Endothelial cell of umbilical vein (primary cell): ENCODE results near the gene SULT1A2. TPM values are rescaled to one million over a fixed set of nuclear protein-coding genes. Genes with fewer than 3 reads are reported as not detected.

ENCODE experiments used
- BruUV-seq: library from RNA; stranded (reverse); fragments of 400-500 nt; replicated peaks from 2 replicates; lab custom pipeline; 2021; lab: Mats Ljungman, UMichigan
- CTCF ChIA-PET: fragments of 300-600, 350-600 bp; sonication (Branson Sonifier 250); formaldehyde crosslinking; loops from one replicate; lab custom pipeline; 2021; ENCODE audit warnings: antibody characterized with exemption, inconsistent platforms; lab: Charles Lee
- POLR2A ChIA-PET: fragments of 300-600, 350-600 bp; sonication (Branson Sonifier 250); formaldehyde crosslinking; loops from one replicate; lab custom pipeline; 2021; ENCODE audit warnings: antibody characterized with exemption, inconsistent platforms; lab: Charles Lee
- DNase-seq: peaks from one replicate; pipeline ENCODE4 v3.0.0-alpha.2; 2011; ENCODE audit warnings: low read depth, low spot score
- FAIRE-seq: peaks from 2 replicates; lab custom pipeline; 2011; peaks lifted over from hg19 to GRCh38; lab: Jason Lieb, UNC
- H2AFZ ChIP-seq: 2 replicates; pipeline ENCODE4 v1.6.0; 2012; ENCODE audit warnings: low read depth, low read length, control low read depth, inconsistent platforms
- H3K27ac ChIP-seq: 2 replicates; pipeline ENCODE4 v1.5.1; 2011; ENCODE audit warnings: low read depth, mild to moderate bottlenecking, control low read depth, low read length, moderate library complexity; ENCODE audit not compliant: insufficient read depth
- H3K27me3 ChIP-seq, 2 experiments: 2 replicates each; pipeline versions ENCODE4 v1.6.0 to v1.6.1; 2011; ENCODE audit warnings: low read length in 2 of 2, mixed read lengths in 1 of 2; ENCODE audit not compliant: control insufficient read depth in 2 of 2, insufficient read depth in 2 of 2
- H3K36me3 ChIP-seq, 2 experiments: 2 replicates in 1 of 2; 3 replicates in 1 of 2; pipeline ENCODE4 v1.5.1; 2011; ENCODE audit warnings: low read length in 2 of 2, mild to moderate bottlenecking in 1 of 2, moderate library complexity in 1 of 2; ENCODE audit not compliant: control insufficient read depth in 2 of 2, insufficient read depth in 2 of 2; ENCODE audit errors: extremely low read depth in 1 of 2
- H3K4me1 ChIP-seq: 3 replicates; pipeline ENCODE4 v1.5.1; 2011; ENCODE audit warnings: mild to moderate bottlenecking, low read length; ENCODE audit not compliant: control insufficient read depth, insufficient read depth; ENCODE audit errors: extremely low read depth
- H3K4me2 ChIP-seq: 2 replicates; pipeline ENCODE4 v1.6.1; 2011; ENCODE audit warnings: low read length, control low read depth, mixed read lengths; ENCODE audit not compliant: insufficient read depth
- H3K4me3 ChIP-seq, 3 experiments: fragments of 200-600 bp in 1 of 3; sonication (generic), shearing (Covaris generic) in 1 of 3; replicated peaks in 1 of 3; 2 replicates each; pipeline ENCODE4 v1.5.1; 2011 to 2016; ENCODE audit warnings: control low read depth in 3 of 3, low read length in 3 of 3, mild to moderate bottlenecking in 2 of 3, inconsistent platforms in 1 of 3, low read depth in 1 of 3, moderate library complexity in 1 of 3; ENCODE audit not compliant: insufficient read depth in 1 of 3
- H3K79me2 ChIP-seq: 2 replicates; pipeline ENCODE4 v1.6.0; 2012; ENCODE audit warnings: low read length, inconsistent platforms; ENCODE audit not compliant: control insufficient read depth, insufficient read depth
- H3K9ac ChIP-seq: replicated peaks from 2 replicates; pipeline ENCODE3; 2011; ENCODE audit warnings: low read length, control low read depth; ENCODE audit not compliant: insufficient read depth; ENCODE audit errors: extremely low read depth
- H3K9me1 ChIP-seq: replicated peaks from 3 replicates; pipeline ENCODE4 v1.6.0; 2011; ENCODE audit warnings: mild to moderate bottlenecking, low read length; ENCODE audit not compliant: control insufficient read depth, insufficient read depth; ENCODE audit errors: extremely low read depth
- H3K9me3 ChIP-seq: replicated peaks from 2 replicates; pipeline ENCODE4 v1.5.1; 2012; ENCODE audit warnings: low read length, inconsistent platforms; ENCODE audit not compliant: control insufficient read depth, insufficient read depth
- H4K20me1 ChIP-seq: replicated peaks from 2 replicates; pipeline ENCODE3; 2011; ENCODE audit warnings: mild to moderate bottlenecking, low read length; ENCODE audit not compliant: control insufficient read depth, insufficient read depth; ENCODE audit errors: extremely low read depth
- EZH2 ChIP-seq: IDR thresholded peaks from 2 replicates; pipeline ENCODE4 v1.6.1; 2012; ENCODE audit warnings: borderline replicate concordance, low read depth, mild to moderate bottlenecking, moderate library complexity, low read length, inconsistent platforms; ENCODE audit not compliant: severe bottlenecking
- FOS ChIP-seq: IDR thresholded peaks from 2 replicates; pipeline ENCODE4 v1.6.1; 2011; ENCODE audit warnings: mild to moderate bottlenecking, low read length, moderate library complexity, borderline replicate concordance; ENCODE audit not compliant: insufficient read depth
- GATA2 ChIP-seq: IDR thresholded peaks from 2 replicates; pipeline ENCODE4 v1.7.0; 2011; ENCODE audit warnings: low read depth, mild to moderate bottlenecking, moderate library complexity, mixed read lengths, low read length; ENCODE audit not compliant: insufficient read length, insufficient read depth
- JUN ChIP-seq: IDR thresholded peaks from 2 replicates; pipeline ENCODE4 v1.6.1; 2011; ENCODE audit warnings: borderline replicate concordance, low read depth; ENCODE audit not compliant: insufficient read length, insufficient read depth
- MYC ChIP-seq: IDR thresholded peaks from one replicate; pipeline ENCODE4 v1.6.1; 2011; ENCODE audit warnings: mild to moderate bottlenecking, low read depth, low read length
- POLR2A ChIP-seq: IDR thresholded peaks from 2 replicates; pipeline ENCODE4 v1.6.1; 2012; ENCODE audit warnings: low read depth, mild to moderate bottlenecking, control low read depth, low read length
- dilution Hi-C: fragments of 300-500 bp; cut with MboI; formaldehyde crosslinking; loops from one replicate; pipeline ENCODE4 v1.15.0; 2019; ENCODE audit warnings: low sequenced_read_pairs; ENCODE audit not compliant: extremely low pct_ligation_motif_present
- intact Hi-C: fragments of 100-400 bp; cut with micrococcal nuclease; formaldehyde crosslinking; loops from one replicate; pipeline ENCODE4 v1.10.0; 2022
- polyA plus RNA-seq, 4 experiments: library from polyadenylated mRNA; depleted of rRNA in 3 of 4; stranded (reverse) in 3 of 4; unstranded in 1 of 4; fragments of >200 nt; gene quantifications; 2 replicates each; pipeline versions ENCODE4 v1.2.1 to v1.2.3, GENCODE V29; 2011 to 2012; ENCODE audit warnings: missing spikeins in 1 of 4
- total RNA-seq: library from RNA; stranded (reverse); gene quantifications from 2 replicates; pipeline ENCODE4 v1.2.3, GENCODE V29; 2021
- TF ChIP-seq, protein P1 (sequence below): IDR thresholded peaks from 2 replicates; pipeline ENCODE4 v1.6.1; 2011; ENCODE audit not compliant: insufficient read depth, insufficient read length
- TF ChIP-seq, protein P2 (sequence below), 2 donors: IDR thresholded peaks; 1 replicate in 1 of 2; 2 replicates in 1 of 2; pipeline ENCODE4 v1.5.1; 2011; ENCODE audit warnings: low read length in 2 of 2, mild to moderate bottlenecking in 2 of 2, moderate library complexity in 2 of 2, control low read depth in 1 of 2, inconsistent platforms in 1 of 2, low read depth in 1 of 2; ENCODE audit not compliant: insufficient read depth in 1 of 2; ENCODE audit errors: extremely low read depth in 1 of 2

SULT1A2 gene
- total and polyA plus RNA-seq, 2 donors (not counting 3 experiments of a cell fraction or from before 2014, with no cell fraction given) = not detected

DNA sequence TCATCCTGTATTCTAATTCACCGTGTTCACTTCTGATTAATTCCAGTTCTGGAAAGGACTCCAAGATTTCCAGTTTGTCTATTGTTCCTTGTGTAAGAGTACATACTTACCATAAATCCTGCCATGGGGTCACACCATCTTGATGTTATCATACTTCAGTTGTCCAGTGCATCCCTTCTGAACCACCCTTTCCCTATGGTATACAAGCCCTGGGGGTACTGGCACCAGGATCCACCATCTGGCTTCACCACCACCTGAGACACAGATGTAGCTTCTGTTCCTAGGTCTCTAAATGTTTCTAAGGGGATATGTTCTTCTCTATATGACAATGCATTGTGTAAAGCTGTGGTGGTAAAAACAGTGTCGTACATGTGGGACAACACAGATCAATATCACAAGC lies 21.9 kb downstream of the SULT1A2 start:
- no peaks in the 10 kb centered on the region for H3K36me3 ChIP-seq
- TF ChIP-seq MYC = no peak
- no peak for TF ChIP-seq FOS
- TF ChIP-seq POLR2A = no peak
- TF ChIP-seq EZH2 = no peak
- H4K20me1 ChIP-seq = no peaks in the 10 kb centered on the region
- no TSS peak for BruUV-seq
- intact Hi-C loops (loop anchor here (10.0 kb wide), 1 partner anchor 60 kb away; the partner anchor contains the start of gene NPIPB8), dilution Hi-C loops (no loop called here)
- CTCF ChIA-PET = no interaction called here
- no peaks in the 10 kb centered on the region for H3K79me2 ChIP-seq
- H3K4me1 ChIP-seq = no peaks in the 10 kb centered on the region
- DNase-seq (no peak), FAIRE-seq (no peak)
- H3K4me2 ChIP-seq = no peak overlapping the region
- POLR2A ChIA-PET = no interaction called here
- H3K9me1 ChIP-seq = no peaks in the 10 kb centered on the region
- H2AFZ ChIP-seq = no peak overlapping the region
- no peaks in the 10 kb centered on the region for H3K9me3 ChIP-seq
- H3K27me3 ChIP-seq = no peaks in the 10 kb centered on the region
- no peak overlapping the region for H3K27ac ChIP-seq
- no peak overlapping the region for H3K4me3 ChIP-seq
- H3K9ac ChIP-seq = no peak overlapping the region

DNA sequence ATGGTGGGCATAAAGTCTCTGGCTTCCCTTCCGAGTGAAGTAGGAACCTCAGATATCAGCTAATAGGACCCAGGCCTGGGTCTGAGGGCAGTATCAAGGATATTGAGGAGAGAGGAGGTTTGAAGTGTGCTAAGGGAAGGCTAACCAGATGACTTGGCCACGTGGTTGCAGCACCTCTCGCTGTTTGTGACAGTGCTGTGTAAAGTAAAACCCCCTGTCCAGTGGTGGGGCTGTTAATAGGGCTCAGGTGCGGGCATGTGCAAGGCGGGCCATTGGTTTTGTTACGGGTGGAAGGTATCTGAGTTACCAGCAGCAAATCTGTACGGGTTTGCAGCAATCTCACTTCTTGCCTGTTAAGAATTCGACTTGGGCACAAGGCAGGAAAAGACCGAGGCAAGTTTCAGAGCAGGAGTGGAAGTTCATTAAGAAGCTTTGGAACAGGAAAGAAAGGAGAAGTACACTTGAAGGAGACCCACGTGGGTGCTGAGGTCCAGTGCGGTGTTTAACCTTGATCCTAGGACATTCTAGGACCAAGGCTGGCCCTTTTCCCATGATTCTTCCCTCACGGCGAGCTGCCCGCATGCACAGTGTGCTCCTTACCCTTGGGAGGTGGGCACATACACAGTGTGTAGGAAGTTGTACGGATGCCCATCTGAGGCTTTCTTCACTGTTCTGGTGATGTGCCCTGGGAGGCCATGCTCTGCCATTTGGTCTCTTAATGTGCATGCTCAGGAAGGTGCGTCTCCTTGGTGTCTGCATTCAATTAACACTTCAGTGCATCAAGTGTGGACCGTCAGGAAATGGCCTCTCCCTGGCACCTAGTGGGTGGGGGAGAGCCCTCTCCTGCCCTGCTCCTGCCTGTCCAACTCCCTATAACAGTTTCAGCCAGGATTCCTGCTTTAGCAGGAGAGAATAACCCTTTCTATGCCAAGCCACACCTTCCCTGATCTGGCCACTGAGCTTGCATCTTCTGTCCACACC lies 22.8 kb downstream of the SULT1A2 start:
- dilution Hi-C loops = no loop called here
- BruUV-seq = no TSS peak

More for the DNA sequence above, 22.8 kb downstream of the SULT1A2 start:
- DNase-seq (no peak), FAIRE-seq (no peak)
- H3K36me3 ChIP-seq = no peaks in the 10 kb centered on the region
- no peak overlapping the region for H3K27ac ChIP-seq
- H3K9me3 ChIP-seq = no peaks in the 10 kb centered on the region
- no peak overlapping the region for H2AFZ ChIP-seq
- intact Hi-C loops = loop anchor here (10.0 kb wide), 1 partner anchor 61 kb away; the partner anchor contains the start of gene NPIPB8
- no peaks in the 10 kb centered on the region for H3K4me1 ChIP-seq
- H3K9me1 ChIP-seq = no peaks in the 10 kb centered on the region
- TF ChIP-seq, protein P1, sequence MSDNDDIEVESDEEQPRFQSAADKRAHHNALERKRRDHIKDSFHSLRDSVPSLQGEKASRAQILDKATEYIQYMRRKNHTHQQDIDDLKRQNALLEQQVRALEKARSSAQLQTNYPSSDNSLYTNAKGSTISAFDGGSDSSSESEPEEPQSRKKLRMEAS = no peak
- no peak for TF ChIP-seq FOS
- TF ChIP-seq POLR2A = no peak
- no peak for TF ChIP-seq EZH2
- TF ChIP-seq, protein P2, sequence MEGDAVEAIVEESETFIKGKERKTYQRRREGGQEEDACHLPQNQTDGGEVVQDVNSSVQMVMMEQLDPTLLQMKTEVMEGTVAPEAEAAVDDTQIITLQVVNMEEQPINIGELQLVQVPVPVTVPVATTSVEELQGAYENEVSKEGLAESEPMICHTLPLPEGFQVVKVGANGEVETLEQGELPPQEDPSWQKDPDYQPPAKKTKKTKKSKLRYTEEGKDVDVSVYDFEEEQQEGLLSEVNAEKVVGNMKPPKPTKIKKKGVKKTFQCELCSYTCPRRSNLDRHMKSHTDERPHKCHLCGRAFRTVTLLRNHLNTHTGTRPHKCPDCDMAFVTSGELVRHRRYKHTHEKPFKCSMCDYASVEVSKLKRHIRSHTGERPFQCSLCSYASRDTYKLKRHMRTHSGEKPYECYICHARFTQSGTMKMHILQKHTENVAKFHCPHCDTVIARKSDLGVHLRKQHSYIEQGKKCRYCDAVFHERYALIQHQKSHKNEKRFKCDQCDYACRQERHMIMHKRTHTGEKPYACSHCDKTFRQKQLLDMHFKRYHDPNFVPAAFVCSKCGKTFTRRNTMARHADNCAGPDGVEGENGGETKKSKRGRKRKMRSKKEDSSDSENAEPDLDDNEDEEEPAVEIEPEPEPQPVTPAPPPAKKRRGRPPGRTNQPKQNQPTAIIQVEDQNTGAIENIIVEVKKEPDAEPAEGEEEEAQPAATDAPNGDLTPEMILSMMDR (IDR thresholded peaks at IDR 0.05; ENCODE audit: extremely low read depth in 1 of 2, insufficient read depth in 1 of 2, low read depth in 1 of 2, low read length in 2 of 2) = no peak
- no peak for TF ChIP-seq MYC
- TF ChIP-seq GATA2 = no peak
- no peak for TF ChIP-seq JUN
- H3K4me2 ChIP-seq = no peak overlapping the region
- CTCF ChIA-PET = interaction anchor here (1.0 to 1.2 kb wide), 2 partner anchors 8 to 20 kb away, joined by 3 to 4 read pairs; partner anchors contain the start of gene SGF29
- no peak overlapping the region for H3K4me3 ChIP-seq
- no peak overlapping the region for H3K9ac ChIP-seq
- H3K79me2 ChIP-seq = no peaks in the 10 kb centered on the region
- POLR2A ChIA-PET = no interaction called here
- no peaks in the 10 kb centered on the region for H3K27me3 ChIP-seq
- no peaks in the 10 kb centered on the region for H4K20me1 ChIP-seq
